A549 (cell line): ENCODE data around the gene LDLRAD4. TPM values are rescaled to one million over a fixed set of nuclear protein-coding genes. Genes with fewer than 3 reads are reported as not detected.

Experiments
- ATAC-seq, 2 experiments: fragments of 200-7000 bp in 1 of 2; fragments of >200 bp in 1 of 2; cut with Nextera tagmentation in 1 of 2; cut with Tn5 transposase in 1 of 2; 3 replicates each; pipeline versions ENCODE4 v1.8.0 to v1.9.1; 2018 to 2020; ENCODE audit warnings: mild to moderate bottlenecking in 1 of 2, moderate library complexity in 1 of 2
- CTCF ChIA-PET: fragments of 300-600 bp; sonication (Branson Sonifier 250); formaldehyde crosslinking; extraction: SDS; loops from one replicate; lab custom pipeline; 2021; ENCODE audit warnings: antibody characterized with exemption, inconsistent platforms; lab: Yijun Ruan, JAX
- POLR2A ChIA-PET: fragments of 350-600 bp; formaldehyde crosslinking; extraction: SDS; loops from one replicate; lab custom pipeline; 2021; ENCODE audit warnings: antibody characterized with exemption, inconsistent platforms; lab: Yijun Ruan, JAX
- DNase-seq, 2 experiments: peaks; one replicate each; pipeline versions ENCODE4 v3.0.0 to v3.0.0-alpha.2; 2011 to 2016; ENCODE audit warnings: low read depth in 1 of 2, low spot score in 1 of 2
- FAIRE-seq: peaks from 2 replicates; lab custom pipeline; 2011; peaks lifted over from hg19 to GRCh38; lab: Jason Lieb, UNC
- H3K27ac ChIP-seq, 2 experiments: fragments of >200 bp; sonication (Bioruptor Twin); formaldehyde crosslinking; 3 replicates each; pipeline ENCODE4 v1.5.1; 2016 to 2017
- H3K4me1 ChIP-seq: fragments of >200 bp; sonication (Bioruptor Twin); formaldehyde crosslinking; 3 replicates; pipeline ENCODE4 v1.6.1; 2016
- H3K4me2 ChIP-seq: fragments of >200 bp; sonication (Bioruptor Twin); formaldehyde crosslinking; 3 replicates; pipeline ENCODE4 v1.6.1; 2016
- H3K4me3 ChIP-seq: fragments of >200 bp; sonication (Bioruptor Twin); formaldehyde crosslinking; 3 replicates; pipeline ENCODE4 v1.5.1; 2016
- H3K9me3 ChIP-seq: fragments of >200 bp; sonication (Bioruptor Twin); formaldehyde crosslinking; 3 replicates; pipeline ENCODE4 v1.6.1; 2016
- ATOH8 ChIP-seq: fragments of 250-450 bp; sonication (Bioruptor Pico); IDR thresholded peaks from 2 replicates; pipeline ENCODE4 v1.5.0; 2020; ENCODE audit warnings: low read depth, mild to moderate bottlenecking, moderate library complexity
- BHLHE40 ChIP-seq: IDR thresholded peaks from 2 replicates; pipeline ENCODE4 v1.6.1; 2012; ENCODE audit warnings: low read depth, low read length, inconsistent platforms
- CBX2 ChIP-seq: fragments of 200-600 bp; sonication (generic); IDR thresholded peaks from 2 replicates; pipeline ENCODE4 v1.6.1; 2016; ENCODE audit warnings: low read depth, mild to moderate bottlenecking, borderline replicate concordance
- CBX8 ChIP-seq: fragments of 200-600 bp; sonication (generic); IDR thresholded peaks from 2 replicates; pipeline ENCODE4 v1.6.1; 2016
- CHD2 ChIP-seq: fragments of 150-350 bp; IDR thresholded peaks from 2 replicates; pipeline ENCODE4 v1.6.1; 2014; ENCODE audit warnings: low read length; ENCODE audit not compliant: partially characterized antibody
- FOSB ChIP-seq: fragments of 250-450 bp; sonication (Bioruptor Pico); IDR thresholded peaks from 2 replicates; pipeline ENCODE4 v1.5.0; 2020; ENCODE audit warnings: mild to moderate bottlenecking, moderate library complexity
- GATA3 ChIP-seq: IDR thresholded peaks from 2 replicates; pipeline ENCODE4 v1.6.1; 2012; ENCODE audit warnings: borderline replicate concordance
- JUNB ChIP-seq: fragments of >200 bp; sonication (Bioruptor Twin); formaldehyde crosslinking; IDR thresholded peaks from 2 replicates; pipeline ENCODE4 v1.6.1; 2016
- NPAS2 ChIP-seq: fragments of 250-450 bp; sonication (Bioruptor Pico); IDR thresholded peaks from 2 replicates; pipeline ENCODE4 v1.8.0; 2022; ENCODE audit warnings: mild to moderate bottlenecking, moderate library complexity, borderline replicate concordance
- NR3C1 ChIP-seq: fragments of >200 bp; sonication (Bioruptor Twin); formaldehyde crosslinking; IDR thresholded peaks from 3 replicates; pipeline ENCODE4 v1.6.1; 2017
- POLR2A ChIP-seq: IDR thresholded peaks from 2 replicates; pipeline ENCODE4 v1.6.1; 2012; ENCODE audit warnings: mild to moderate bottlenecking, low read length
- POLR2AphosphoS2 ChIP-seq: conservative IDR thresholded peaks from 2 replicates; pipeline ENCODE4 v1.6.1; 2012; ENCODE audit warnings: low read length, improper control_type of control experiment, inconsistent platforms
- RCOR1 ChIP-seq: fragments of 150-350 bp; IDR thresholded peaks from 2 replicates; pipeline ENCODE4 v1.6.1; 2014; ENCODE audit warnings: antibody characterized with exemption, low read length, low read depth
- RFX5 ChIP-seq: fragments of 450-650 bp; IDR thresholded peaks from 2 replicates; pipeline ENCODE4 v1.7.1; 2014; ENCODE audit warnings: antibody characterized with exemption, mild to moderate bottlenecking, moderate library complexity
- RNF2 ChIP-seq: fragments of 200-600 bp; sonication (generic); IDR thresholded peaks from 2 replicates; pipeline ENCODE4 v1.6.1; 2016; ENCODE audit warnings: low read depth, mild to moderate bottlenecking, antibody characterized with exemption, moderate library complexity, borderline replicate concordance
- SMC3 ChIP-seq: fragments of >200 bp; sonication (Bioruptor Twin); formaldehyde crosslinking; IDR thresholded peaks from 3 replicates; pipeline ENCODE4 v1.6.1; 2018; ENCODE audit warnings: inconsistent platforms
- SREBF2 ChIP-seq: fragments of 450-650 bp; IDR thresholded peaks from 2 replicates; pipeline ENCODE4 v1.6.1; 2014; ENCODE audit warnings: mild to moderate bottlenecking, moderate library complexity
- ZC3H11A ChIP-seq: fragments of 450-650 bp; IDR thresholded peaks from 2 replicates; pipeline ENCODE4 v1.6.1; 2014; ENCODE audit warnings: antibody characterized with exemption, mild to moderate bottlenecking
- ZFP36 ChIP-seq: fragments of 450-650 bp; IDR thresholded peaks from 2 replicates; pipeline ENCODE4 v1.6.1; 2014; ENCODE audit warnings: borderline replicate concordance; ENCODE audit not compliant: partially characterized antibody
- ZNF302 ChIP-seq: fragments of 250-450 bp; sonication (Bioruptor Pico); IDR thresholded peaks from 2 replicates; pipeline ENCODE4 v1.9.0; 2021; ENCODE audit warnings: inconsistent platforms, mild to moderate bottlenecking, moderate library complexity
- WGBS: methylation state at CpG from one replicate; pipeline ENCODE4 v1.1.6; 2017; ENCODE audit errors: missing lambda C conversion rate; 5-methylcytosine and 5-hydroxymethylcytosine counted together
- polyA plus RNA-seq, 4 experiments: library from polyadenylated mRNA; depleted of rRNA in 3 of 4; stranded (reverse); fragments of >200 nt; fragmentation: RNase III in 1 of 4; extraction: RNeasy Plus Mini Kit Qiagen cat#74134 plus additional on column Dnase treatment in 1 of 4; gene quantifications; 2 replicates in 3 of 4; 3 replicates in 1 of 4; pipeline ENCODE4 v1.2.3, GENCODE V29; 2011 to 2017
- TF ChIP-seq, protein P1 (sequence below): IDR thresholded peaks from 2 replicates; pipeline ENCODE4 v1.6.1; 2012
- TF ChIP-seq, protein P2 (sequence below): fragments of 200-600 bp; sonication (generic); IDR thresholded peaks from 2 replicates; pipeline ENCODE4 v1.6.1; 2016; ENCODE audit warnings: antibody characterized with exemption, mild to moderate bottlenecking, moderate library complexity

The LDLRAD4 gene
- polyA plus RNA-seq, 2 of the 4 experiments (the other 2 are of a cell fraction) = 5.2 to 7.6 TPM

GRCh38 chr18:13550418-13551304 lies 332.1 kb downstream of the LDLRAD4 start:
- ATAC-seq = no peak
- 85% methylated on average over 28 of the region's 28 CpGs for WGBS
- CTCF ChIA-PET = interaction anchor here (0.5 to 1.4 kb wide), 2 partner anchors 9 to 14 kb away, joined by 3 to 4 read pairs; no protein-coding TSS in a partner anchor

DNA sequence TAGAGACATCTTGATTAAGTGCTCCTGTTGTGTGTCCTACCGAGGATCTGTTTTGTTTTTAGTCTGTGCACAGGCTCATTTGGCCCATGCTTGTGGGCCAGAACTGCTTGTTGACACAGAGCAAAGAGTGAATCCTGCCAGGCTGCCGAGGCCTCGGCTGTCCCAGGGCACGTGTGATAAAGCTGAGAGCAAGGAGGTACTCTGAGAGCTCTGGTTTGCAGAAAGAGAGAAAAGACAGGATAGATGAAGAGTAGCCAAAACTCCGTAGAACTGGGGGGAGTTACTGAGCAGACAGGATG lies 332.7 kb downstream of the LDLRAD4 start:
- DNase-seq = no peak
- Histone ChIP-seq H3K27ac (no peak overlapping the region), H3K4me2 (no peak overlapping the region), H3K4me3 (no peak overlapping the region), H3K4me1 (no peaks in the 10 kb centered on the region), H3K9me3 (no peaks in the 10 kb centered on the region)
- CTCF ChIA-PET = interaction anchor here (0.5 kb wide), 1 partner anchor 15 kb away, joined by 4 read pairs; no protein-coding TSS in a partner anchor
- TF ChIP-seq ATOH8 (CRISPR knock-in tag) = no peak
- TF ChIP-seq RNF2 = no peak
- TF ChIP-seq SMC3 = no peak
- no peak for TF ChIP-seq CHD2
- TF ChIP-seq, protein P1, sequence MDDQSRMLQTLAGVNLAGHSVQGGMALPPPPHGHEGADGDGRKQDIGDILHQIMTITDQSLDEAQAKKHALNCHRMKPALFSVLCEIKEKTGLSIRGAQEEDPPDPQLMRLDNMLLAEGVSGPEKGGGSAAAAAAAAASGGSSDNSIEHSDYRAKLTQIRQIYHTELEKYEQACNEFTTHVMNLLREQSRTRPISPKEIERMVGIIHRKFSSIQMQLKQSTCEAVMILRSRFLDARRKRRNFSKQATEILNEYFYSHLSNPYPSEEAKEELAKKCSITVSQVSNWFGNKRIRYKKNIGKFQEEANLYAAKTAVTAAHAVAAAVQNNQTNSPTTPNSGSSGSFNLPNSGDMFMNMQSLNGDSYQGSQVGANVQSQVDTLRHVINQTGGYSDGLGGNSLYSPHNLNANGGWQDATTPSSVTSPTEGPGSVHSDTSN = no peak
- no peak for TF ChIP-seq ZNF302 (CRISPR knock-in tag)
- TF ChIP-seq JUNB = no peak
- TF ChIP-seq CBX2 = no peak
- no peak for FAIRE-seq
- ATAC-seq = no peak
- WGBS = 43% methylated on average over 4 of the region's 5 CpGs
- POLR2A ChIA-PET = no interaction called here

More at GRCh38 chr18:13550418-13551304, 332.1 kb downstream of the LDLRAD4 start:
- Histone ChIP-seq H3K4me3 (no peak overlapping the region), H3K9me3 (no peaks in the 10 kb centered on the region), H3K4me1 (no peaks in the 10 kb centered on the region), H3K27ac (no peak overlapping the region)
- FAIRE-seq (no peak), DNase-seq (no peak)
- POLR2A ChIA-PET = no interaction called here
- TF ChIP-seq NPAS2 (CRISPR knock-in tag) = no peak
- TF ChIP-seq BHLHE40 = no peak
- TF ChIP-seq RCOR1 = no peak
- no peak for TF ChIP-seq CBX8
- no peak for TF ChIP-seq RFX5
- TF ChIP-seq, all 56 proteins: peak for 0
- H3K4me2 ChIP-seq = no peak overlapping the region

- DNase-seq (no peak), FAIRE-seq (no peak), ATAC-seq (no peak)
- Histone ChIP-seq H3K9me3 (no peaks in the 10 kb centered on the region), H3K4me2 (no peak overlapping the region), H3K4me1 (no peaks in the 10 kb centered on the region), H3K27ac (no peak overlapping the region), H3K4me3 (no peak overlapping the region)
- POLR2A ChIA-PET = no interaction called here
- no peak for TF ChIP-seq NR3C1
- CTCF ChIA-PET = no interaction called here
- 83% methylated on average over 11 of the region's 13 CpGs for WGBS
Measured at GRCh38 chr18:13551841-13552733, 333.5 kb downstream of the LDLRAD4 start.

GRCh38 chr18:13553449-13553848 lies 334.9 kb downstream of the LDLRAD4 start:
- no peak for FAIRE-seq
- H3K4me3 ChIP-seq = no peak overlapping the region
- H3K9me3 ChIP-seq = no peaks in the 10 kb centered on the region
- H3K4me1 ChIP-seq = no peaks in the 10 kb centered on the region; the same call in 2 of the 3 replicates
- WGBS = 87% methylated on average over 9 of the region's 9 CpGs
- ATAC-seq = no peak
- ChIA-PET POLR2A (no interaction called here), CTCF (no interaction called here)
- H3K27ac ChIP-seq = no peak overlapping the region
- DNase-seq = no peak
- no peak overlapping the region for H3K4me2 ChIP-seq
- TF ChIP-seq SREBF2 = no peak
- TF ChIP-seq, protein P2, sequence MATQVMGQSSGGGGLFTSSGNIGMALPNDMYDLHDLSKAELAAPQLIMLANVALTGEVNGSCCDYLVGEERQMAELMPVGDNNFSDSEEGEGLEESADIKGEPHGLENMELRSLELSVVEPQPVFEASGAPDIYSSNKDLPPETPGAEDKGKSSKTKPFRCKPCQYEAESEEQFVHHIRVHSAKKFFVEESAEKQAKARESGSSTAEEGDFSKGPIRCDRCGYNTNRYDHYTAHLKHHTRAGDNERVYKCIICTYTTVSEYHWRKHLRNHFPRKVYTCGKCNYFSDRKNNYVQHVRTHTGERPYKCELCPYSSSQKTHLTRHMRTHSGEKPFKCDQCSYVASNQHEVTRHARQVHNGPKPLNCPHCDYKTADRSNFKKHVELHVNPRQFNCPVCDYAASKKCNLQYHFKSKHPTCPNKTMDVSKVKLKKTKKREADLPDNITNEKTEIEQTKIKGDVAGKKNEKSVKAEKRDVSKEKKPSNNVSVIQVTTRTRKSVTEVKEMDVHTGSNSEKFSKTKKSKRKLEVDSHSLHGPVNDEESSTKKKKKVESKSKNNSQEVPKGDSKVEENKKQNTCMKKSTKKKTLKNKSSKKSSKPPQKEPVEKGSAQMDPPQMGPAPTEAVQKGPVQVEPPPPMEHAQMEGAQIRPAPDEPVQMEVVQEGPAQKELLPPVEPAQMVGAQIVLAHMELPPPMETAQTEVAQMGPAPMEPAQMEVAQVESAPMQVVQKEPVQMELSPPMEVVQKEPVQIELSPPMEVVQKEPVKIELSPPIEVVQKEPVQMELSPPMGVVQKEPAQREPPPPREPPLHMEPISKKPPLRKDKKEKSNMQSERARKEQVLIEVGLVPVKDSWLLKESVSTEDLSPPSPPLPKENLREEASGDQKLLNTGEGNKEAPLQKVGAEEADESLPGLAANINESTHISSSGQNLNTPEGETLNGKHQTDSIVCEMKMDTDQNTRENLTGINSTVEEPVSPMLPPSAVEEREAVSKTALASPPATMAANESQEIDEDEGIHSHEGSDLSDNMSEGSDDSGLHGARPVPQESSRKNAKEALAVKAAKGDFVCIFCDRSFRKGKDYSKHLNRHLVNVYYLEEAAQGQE = no peak
- no peak for TF ChIP-seq POLR2A
- TF ChIP-seq CHD2 = no peak
- no peak for TF ChIP-seq NR3C1
- no peak for TF ChIP-seq GATA3
- TF ChIP-seq ZFP36 = no peak
- no peak for TF ChIP-seq ZNF302 (CRISPR knock-in tag)
- TF ChIP-seq ZC3H11A = no peak
- TF ChIP-seq POLR2AphosphoS2 = no peak
- no peak for TF ChIP-seq FOSB (CRISPR knock-in tag)
- TF ChIP-seq RCOR1 = no peak
- TF ChIP-seq SMC3 = no peak
